Kidney epithelial cell (primary cell): ENCODE results near the gene CDRT15L2. TPM values are rescaled to one million over a fixed set of nuclear protein-coding genes. Genes with fewer than 3 reads are reported as not detected.
A peak's percentile ranks its signal among the peaks of the same experiment; 100 is the strongest.
"Not testable (repeated sequence)": the region's sequence is repeated elsewhere in the genome, so short reads cannot be mapped to it uniquely, and the experiment has no call there.

Experiments
- DNase-seq: peaks from one replicate; pipeline ENCODE4 v3.0.0-alpha.2; 2010; ENCODE audit warnings: low read depth
- H3K27me3 ChIP-seq: 2 replicates; pipeline ENCODE4 v1.6.0; 2011; ENCODE audit warnings: low read length; ENCODE audit not compliant: control insufficient read depth, insufficient read depth
- H3K36me3 ChIP-seq: 2 replicates; pipeline ENCODE4 v1.5.1; 2011; ENCODE audit warnings: low read length; ENCODE audit not compliant: control insufficient read depth, insufficient read depth
- H3K4me3 ChIP-seq: 2 replicates; pipeline ENCODE4 v1.5.1; 2011; ENCODE audit warnings: low read depth, mild to moderate bottlenecking, control low read depth, low read length
- total RNA-seq: library from RNA; depleted of rRNA; stranded (reverse); fragments of >200 nt; gene quantifications from 2 replicates; pipeline ENCODE4 v1.2.3, GENCODE V29; 2015

The CDRT15L2 gene
- not detected in 2 replicates for total RNA-seq

DNA sequence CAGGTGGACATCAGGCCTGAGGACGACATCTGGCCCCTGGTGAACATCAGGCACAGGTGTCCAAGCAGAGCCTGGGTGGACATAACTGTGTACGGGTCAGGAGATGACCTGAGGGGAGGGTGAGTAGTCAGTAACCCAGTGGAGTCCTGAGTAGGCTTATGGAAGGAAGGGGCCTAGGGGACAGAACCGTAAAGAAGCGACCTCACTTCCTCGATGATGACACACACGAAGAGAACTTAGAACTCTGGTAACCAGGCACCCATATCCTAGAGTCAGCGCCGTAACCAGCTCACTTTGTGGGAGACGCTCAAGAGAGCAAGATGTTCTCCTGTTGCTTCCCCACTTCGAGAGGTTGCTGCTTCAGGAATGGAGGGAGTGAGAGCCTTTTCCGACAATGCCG is at the start of gene CDRT15L2:
Gene CDRT15L2, plus strand, starts transcription at position 301 of the 400 bp plus-strand sequence. Its CDS starts 20 bp downstream, at position 321.
- H3K4me3 ChIP-seq, H3K36me3 ChIP-seq, DNase-seq, H3K27me3 ChIP-seq: not testable (repeated sequence)

DNA sequence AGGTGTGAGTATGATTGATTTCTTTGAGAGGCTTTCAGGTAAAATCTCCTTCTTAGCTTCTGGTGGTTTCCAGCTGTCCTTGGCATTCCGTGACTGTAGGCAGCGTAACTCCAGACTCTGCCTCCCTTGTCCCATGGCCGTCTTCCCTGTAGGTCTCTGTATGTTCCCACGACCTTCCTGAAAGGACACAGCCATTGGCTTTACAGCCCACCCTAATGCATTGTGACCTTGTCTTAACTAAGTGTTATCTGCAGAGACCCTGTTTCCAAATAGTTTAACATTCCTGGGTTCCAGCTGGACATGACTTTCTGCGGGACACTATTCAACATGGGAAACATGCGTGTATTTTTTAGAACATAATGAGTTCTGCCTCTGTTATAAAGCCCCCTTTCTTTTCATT is 49.4 kb upstream of the CDRT15L2 start:
- H3K27me3 ChIP-seq, H3K36me3 ChIP-seq, H3K4me3 ChIP-seq, DNase-seq: not testable (repeated sequence)

DNA sequence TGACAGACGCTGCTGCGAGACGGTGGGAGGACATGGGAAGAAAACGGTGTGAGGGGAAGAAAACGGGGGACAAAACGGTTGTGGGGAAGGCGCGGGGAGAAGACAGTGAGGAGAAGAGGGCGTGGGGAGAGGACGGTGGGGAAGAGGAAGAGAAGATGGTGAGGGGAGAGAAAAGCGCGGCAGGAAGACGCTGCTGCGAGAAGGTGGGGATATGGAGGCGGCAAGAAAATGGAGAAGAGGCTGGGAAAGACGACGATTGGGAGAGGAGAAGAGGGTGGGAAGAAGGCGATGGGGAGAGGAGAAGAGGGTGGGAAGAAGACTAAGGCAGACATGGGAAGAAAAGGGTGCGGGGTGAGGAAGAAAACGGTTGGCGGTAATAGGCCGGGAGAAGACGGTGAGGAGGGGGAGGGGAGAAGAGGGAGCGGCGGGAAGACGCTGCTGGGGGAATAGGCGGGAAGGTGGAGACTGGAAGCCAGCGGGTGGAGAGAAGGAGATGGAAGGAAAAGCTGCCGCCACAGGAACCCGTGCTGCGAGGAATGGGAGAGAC is 46.9 kb upstream of the CDRT15L2 start:
- H3K27me3 ChIP-seq, DNase-seq: not testable (repeated sequence)
- H3K4me3 ChIP-seq: peak overlapping the region; percentile 51

DNA sequence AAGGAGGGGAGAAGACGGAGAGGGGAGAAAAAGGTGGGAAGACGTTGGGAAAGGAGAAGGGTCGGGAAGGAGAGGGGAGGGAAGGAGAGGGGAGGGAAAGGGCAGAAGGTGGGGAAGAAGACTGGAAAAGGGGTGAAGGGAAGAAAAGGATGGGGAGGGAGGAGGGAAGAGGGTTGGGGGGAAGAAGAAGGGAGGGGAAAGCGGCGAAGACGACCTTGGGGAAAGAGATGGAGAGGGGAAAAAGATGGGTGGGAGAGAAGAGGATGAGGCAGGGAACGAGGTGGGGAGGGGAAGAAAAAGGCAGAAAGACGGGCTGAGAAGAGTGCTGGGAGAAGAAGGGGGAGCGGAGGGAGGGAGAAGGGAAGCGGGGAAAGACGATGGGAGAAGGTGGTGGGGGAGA is 46.3 kb upstream of the CDRT15L2 start:
- peak overlapping the region; percentile 51 for H3K4me3 ChIP-seq
- H3K27me3 ChIP-seq, DNase-seq, H3K36me3 ChIP-seq: not testable (repeated sequence)

More for the DNA sequence above, 46.9 kb upstream of the CDRT15L2 start:
- H3K36me3 ChIP-seq: not testable (repeated sequence)

DNA sequence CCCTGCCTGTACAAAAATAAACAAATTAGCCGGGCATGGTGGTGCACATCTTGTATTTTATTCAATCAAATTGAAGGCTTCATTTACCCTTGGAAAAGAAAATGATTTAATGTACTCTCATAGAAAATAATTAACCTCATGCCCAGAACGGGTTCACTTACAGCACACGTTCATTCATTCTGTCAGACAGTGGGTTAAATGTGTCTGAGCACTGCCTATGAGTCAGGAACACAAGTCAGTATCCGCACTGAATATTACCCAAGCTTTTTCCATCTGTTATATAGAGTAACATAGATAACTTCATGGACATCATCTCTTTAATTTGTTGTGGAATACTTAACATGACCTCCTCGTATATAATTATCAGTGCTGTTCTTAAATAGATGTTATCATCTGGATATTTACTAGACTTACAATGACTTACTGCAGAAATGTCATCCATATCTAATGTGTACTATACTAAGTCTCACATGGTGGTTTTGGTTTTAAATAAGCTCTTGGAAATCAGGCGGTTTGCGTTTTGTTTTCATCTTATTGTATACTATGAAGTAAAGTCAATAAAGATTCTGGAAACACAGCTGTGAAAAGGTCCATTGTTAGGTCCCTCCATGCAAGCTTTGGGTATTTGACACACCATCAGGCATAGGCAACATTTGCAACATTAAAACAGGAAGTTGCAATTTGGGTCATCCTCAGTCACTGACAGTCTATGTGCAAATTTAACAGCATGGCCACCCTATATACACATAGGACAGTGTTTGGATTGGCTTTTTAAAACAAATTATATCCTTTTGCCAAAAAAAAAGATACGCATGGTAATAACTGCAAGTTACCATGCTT is 44.6 kb upstream of the CDRT15L2 start:
- not testable (repeated sequence) for DNase-seq, H3K27me3 ChIP-seq, H3K4me3 ChIP-seq

DNA sequence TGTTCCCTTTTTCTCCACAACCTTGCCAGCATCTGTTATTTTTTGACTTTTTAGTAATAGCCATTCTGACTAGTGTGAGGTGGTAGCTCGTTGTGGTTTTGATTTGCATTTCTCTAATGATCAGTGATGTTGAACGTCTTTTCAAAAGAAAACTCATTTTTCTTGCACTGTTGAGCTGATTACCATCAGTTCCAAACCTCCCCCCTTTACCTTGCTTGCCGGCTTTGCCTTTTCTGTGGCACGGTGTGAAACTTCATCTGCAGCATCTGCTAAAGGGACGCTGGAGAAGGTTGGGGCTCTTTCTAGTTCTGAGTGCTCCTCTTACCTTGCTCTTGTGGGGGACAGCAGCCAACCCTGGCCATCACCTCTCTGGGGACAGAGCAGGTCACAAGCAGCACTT is 39.1 kb upstream of the CDRT15L2 start:
- DNase-seq, H3K36me3 ChIP-seq, H3K4me3 ChIP-seq, H3K27me3 ChIP-seq: not testable (repeated sequence)

More for the DNA sequence above, 44.6 kb upstream of the CDRT15L2 start:
- not testable (repeated sequence) for H3K36me3 ChIP-seq

DNA sequence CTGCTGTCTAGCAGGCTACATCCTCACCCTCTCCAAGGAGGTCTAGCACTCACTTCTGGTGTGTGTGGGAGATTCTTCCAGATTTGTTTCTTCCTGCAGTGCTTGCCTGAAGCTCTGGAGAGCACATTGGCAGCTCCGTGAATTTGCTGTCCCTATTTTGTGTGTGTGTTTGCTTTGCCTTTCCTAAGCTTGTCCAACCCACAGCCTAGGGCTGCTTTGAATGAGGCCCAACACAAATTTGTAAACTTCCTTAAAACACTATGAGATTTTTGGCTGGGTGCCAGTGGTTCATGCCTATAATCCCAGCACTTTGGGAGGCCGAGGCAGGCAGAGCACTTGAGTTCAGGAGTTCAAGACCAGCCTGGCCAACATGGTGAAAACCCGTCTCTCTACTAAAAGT is 38.7 kb upstream of the CDRT15L2 start:
- DNase-seq, H3K36me3 ChIP-seq, H3K27me3 ChIP-seq, H3K4me3 ChIP-seq: not testable (repeated sequence)

DNA sequence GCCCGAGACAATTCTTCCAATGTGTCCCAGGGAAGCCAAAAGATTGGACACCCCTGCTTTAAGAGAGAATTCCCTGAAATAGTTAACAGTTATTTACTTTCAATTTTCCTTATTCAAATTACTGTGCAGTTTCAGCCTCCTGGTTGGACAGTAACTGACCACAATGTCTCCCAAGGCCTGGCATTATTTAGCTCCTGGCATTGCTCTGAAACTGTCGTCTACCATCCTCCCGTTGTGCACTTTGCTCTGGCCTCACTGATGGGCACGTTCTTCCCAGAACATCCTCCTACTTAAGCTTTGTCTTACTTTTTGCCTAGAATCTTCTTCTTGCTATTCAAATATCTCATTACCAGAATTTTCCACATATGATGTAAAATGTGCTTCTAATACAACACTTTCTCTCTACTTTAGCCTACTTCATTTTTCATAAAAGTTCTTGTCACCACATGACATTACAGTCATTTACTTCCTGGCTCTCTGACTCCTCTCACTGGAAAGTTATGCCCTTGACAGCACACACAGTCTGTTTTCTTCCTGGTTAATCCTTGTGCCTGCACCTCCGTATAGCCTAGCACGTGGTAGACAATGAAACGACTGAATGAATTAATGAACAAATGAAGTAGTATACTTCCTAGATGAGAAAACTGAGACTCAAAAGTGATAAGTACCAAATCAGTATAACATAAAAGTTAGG is 37.5 kb upstream of the CDRT15L2 start:
- not testable (repeated sequence) for H3K27me3 ChIP-seq, H3K4me3 ChIP-seq, DNase-seq, H3K36me3 ChIP-seq

DNA sequence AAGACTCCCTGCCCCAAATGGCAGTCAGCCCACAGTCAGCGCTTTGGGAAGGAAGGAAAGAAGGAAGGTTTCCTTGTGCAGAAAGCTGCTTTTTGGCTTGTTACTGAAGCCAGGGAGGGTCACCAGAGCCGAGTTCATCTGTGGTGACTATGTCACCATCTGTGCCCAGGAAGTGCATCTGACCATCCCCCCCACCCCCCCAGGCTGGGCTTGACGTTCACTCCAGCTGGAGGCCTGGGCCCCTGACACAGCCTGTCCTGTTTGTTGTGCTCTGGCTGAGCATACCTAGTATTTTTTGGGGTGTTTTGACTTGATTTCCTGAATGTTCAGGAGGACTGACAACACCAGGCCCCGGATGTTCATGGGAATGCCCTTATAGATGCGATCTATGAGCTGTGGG is 31.6 kb upstream of the CDRT15L2 start:
- not testable (repeated sequence) for DNase-seq

DNA sequence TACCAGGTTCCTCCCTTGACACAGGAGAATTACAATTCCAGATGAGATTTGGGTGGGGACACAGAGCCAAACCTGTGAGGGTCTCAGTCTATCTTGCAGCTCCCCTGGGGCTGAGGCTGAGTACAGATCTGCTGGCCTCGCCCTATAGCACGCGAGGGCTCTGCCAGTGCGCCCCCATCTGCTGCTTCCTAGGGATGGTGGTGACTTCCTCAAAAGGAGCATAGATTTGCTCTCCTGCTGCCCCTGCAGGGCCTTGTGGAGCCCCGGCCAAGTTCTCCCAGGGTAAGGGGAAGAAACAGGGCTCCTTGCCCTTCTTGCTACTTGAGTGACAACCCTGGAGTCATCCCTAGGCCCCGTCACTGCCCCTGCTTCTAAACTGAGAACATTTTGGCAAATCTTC is 26.6 kb upstream of the CDRT15L2 start:
- not testable (repeated sequence) for H3K4me3 ChIP-seq, DNase-seq, H3K36me3 ChIP-seq, H3K27me3 ChIP-seq

More for the DNA sequence above, 31.6 kb upstream of the CDRT15L2 start:
- not testable (repeated sequence) for H3K4me3 ChIP-seq, H3K27me3 ChIP-seq, H3K36me3 ChIP-seq

DNA sequence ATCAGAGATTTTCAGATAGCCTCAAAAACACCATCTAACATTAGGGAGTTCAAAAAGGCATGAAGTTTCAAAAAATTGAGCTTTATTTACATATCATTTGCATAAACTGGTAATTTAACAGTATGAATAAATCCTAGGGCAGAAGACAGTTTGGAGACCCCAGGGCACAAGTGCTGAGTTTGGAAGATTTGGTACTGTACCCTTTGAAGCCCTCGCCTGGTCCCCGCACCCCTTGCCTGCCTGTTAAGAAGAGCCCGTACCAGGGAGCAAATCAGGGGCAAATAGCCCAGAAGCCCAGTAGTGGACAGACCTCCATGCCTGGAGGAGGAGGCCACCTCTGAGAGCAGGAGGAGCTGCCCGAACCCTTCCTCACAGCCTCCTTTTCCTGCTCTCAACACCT is 24.8 kb upstream of the CDRT15L2 start:
- not testable (repeated sequence) for H3K27me3 ChIP-seq, DNase-seq, H3K36me3 ChIP-seq, H3K4me3 ChIP-seq

DNA sequence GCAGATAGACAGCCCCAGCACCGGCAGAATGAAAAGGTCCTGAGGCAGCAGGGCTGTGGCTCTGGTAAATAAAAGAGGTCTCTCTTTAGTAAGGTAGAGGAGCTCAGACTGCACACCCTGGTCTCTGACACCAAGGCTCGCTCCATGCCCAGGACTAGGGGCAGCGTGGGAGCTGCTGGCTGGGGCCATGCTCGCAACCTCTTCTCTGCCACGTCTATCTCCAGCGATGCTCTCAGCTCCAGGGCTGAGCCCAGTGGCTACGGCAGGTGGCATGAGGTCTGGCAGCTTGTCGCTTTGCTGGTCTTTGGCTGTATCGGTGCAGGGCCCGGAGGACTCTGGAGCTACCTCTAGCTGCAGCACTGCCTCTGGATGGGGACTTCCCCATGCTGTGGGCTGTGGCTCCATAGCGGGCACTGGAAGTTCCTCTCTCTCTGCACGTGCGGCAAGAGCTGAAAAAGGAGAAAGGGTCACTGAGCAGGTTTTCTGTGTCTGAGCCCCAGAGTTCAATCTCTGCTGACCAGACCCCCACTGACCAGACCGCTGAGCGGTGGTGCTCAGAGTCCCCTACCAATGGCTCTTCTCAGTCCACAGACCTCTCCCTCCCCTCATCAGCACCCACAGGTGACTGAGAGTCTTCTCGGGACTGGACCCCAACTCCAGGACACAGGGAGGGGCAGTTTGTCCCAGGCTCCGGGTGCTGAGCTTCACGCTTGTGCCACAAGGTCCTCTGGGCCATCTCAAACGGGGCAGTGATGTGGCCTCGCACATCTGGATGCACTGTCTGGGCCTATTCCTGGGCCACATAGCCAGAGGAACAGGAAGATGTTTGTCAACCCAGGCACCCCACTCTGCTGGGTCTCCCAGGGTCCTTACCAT is 24.2 kb upstream of the CDRT15L2 start:
- H3K27me3 ChIP-seq, H3K36me3 ChIP-seq, H3K4me3 ChIP-seq, DNase-seq: not testable (repeated sequence)

DNA sequence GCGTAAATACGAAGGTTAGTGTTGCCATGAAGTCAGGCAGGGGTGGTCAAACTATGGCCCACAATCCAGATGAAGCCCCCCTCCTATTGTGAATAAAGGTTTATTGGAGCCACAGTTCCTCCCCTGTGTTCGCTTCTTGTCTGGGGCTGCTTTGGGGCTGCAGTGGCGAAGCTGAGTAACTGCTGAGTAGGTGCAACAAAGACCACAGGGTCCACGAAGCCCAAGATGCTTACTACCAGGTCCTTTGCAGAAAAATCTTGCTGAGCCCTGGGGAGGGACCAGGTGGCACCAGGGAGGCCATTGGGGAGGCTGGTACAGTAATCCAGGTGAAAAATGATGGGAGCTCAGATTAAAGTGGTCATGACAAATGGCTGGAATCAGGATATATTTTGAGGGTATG is 21.4 kb upstream of the CDRT15L2 start:
- H3K27me3 ChIP-seq, H3K36me3 ChIP-seq, H3K4me3 ChIP-seq, DNase-seq: not testable (repeated sequence)

DNA sequence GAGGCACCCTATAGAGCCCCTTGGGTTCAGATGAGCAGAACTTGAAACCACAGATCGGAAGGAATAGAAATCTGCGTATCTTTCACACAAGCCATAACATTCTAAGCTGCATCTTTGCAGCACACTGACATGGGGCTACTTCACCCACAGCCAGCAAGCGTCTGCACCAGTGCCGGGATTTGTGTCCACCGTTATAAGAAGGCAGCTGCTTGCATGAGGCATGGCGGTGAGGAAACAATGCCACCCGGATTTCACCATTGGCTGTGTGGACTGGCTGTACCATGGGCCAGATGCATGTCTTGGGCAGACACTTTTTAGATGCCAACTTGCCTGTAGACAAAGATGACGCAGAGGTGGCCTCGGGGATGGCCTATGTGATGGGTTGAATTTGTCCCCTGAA is 20.5 kb upstream of the CDRT15L2 start:
- not testable (repeated sequence) for H3K4me3 ChIP-seq, H3K27me3 ChIP-seq, DNase-seq, H3K36me3 ChIP-seq
